SKM-1 (cell line): ENCODE measurements around the gene MRPL55.

ENCODE experiments used
- DNase-seq: peaks from one replicate; lab custom pipeline; 2025; ENCODE audit not compliant: unreplicated experiment; lab: John Stamatoyannopoulos, UW

MRPL55 gene

GRCh38 chr1:228101994-228102790 lies 6.9 kb downstream of the MRPL55 start:
- DNase-seq: no peak

GRCh38 chr1:228101614-228101993 lies 7.5 kb downstream of the MRPL55 start:
- DNase-seq: no peak

DNA sequence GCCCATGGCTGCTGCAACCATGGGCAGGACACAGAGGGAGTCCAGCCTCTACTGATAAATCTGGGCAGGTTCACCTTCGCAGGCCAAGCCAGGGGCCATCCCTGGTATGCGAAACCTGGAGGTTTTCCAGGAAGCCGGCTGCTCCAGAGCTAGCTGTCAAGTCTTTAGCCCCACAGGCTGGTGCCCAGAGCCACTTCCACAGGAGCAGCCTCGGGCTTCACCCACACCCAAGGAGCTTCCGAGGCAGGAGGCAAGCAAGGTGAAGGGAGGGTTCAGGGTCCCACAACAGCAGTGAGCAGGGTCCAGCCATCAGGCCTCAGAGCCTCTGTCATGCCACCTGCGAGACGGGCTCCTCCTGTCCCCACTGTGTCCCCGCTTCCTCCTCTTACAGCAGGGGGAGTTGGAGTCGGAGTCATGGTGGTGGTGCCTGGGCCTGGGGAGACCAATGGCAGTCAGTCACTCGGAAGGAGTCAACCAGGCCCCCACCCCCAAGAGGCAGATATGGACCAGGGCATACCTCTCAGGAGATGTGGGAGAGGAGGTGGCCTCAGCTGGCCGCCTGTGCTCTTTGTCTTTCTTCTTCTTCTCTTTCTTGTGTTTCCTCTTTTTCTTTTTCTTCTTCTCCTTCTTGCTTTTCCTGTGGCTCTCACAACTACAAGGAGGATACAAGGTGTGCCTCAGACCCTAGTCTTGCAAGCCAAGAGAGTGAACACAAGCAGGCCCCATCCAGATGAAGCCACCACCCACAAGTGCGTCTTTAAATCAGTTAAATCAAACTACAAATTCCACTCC lies 8.1 kb downstream of the MRPL55 start:
- DNase-seq: no peak

DNA sequence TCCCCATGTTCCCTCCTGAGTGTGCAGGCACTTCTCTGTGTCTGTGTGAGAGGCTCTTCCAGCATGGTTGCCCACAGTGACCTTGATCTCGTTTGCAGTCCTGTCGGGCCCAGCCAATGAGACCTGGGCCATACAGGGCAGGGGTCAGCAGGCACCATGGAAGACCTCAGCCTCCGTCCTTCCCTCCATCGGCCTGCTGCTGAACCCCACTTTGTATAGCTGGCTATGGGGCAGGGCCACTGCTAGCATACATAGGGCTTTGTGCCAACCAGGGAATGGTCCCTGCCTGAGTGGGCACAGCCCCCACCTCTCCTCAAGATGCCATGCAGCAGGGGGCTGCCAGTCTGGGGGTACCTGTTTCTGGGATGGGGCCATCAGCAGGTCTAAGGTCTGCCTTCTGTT lies 9.8 kb downstream of the MRPL55 start:
- no peak for DNase-seq

- DNase-seq: no peak
These were observed 10.7 kb downstream of the MRPL55 start for GRCh38 chr1:228098323-228098931.

DNA sequence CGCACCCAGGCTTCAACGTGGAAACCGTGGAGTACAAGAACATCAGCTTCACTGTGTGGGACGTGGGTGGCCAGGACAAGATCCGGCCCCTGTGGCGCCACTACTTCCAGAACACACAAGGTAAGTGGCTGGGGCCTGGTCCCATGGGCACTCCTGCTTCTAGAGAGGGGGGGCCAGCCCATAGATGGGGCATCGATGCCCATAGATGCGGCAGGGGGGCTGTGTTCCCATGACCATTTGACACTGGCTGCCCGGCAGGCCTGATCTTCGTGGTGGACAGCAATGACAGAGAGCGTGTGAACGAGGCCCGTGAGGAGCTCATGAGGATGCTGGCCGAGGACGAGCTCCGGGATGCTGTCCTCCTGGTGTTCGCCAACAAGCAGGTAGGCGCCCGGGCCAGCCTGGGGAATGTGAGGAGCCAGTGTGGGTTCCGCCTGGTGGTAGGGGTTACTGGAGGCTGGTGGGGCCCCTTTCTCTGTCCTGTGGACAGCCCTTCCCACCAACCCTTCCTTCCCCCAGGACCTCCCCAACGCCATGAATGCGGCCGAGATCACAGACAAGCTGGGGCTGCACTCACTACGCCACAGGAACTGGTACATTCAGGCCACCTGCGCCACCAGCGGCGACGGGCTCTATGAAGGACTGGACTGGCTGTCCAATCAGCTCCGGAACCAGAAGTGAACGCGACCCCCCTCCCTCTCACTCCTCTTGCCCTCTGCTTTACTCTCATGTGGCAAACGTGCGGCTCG lies 11.6 kb downstream of the MRPL55 start:
- DNase-seq: no peak

- DNase-seq: no peak
These were observed 12.4 kb downstream of the MRPL55 start for GRCh38 chr1:228096416-228097332.

DNA sequence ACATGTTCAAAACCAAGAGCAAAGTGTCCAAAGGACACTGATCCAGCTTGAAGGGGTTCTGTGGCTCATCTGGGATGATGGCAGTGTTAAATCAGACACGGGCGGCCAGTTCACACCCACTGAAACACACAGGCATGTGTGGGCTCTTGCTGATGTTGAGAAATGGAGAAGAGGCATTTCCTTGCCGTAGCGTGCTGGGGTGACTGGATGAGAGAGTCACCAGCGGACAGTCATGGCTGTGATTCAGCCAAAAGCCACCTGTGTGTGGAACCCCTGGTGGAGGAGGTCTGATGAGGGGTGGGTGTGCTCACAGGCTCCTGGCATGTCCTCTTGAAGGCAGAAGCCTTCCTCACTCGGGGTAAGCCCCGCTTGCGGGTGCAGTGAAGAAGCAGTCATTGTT lies 13.2 kb downstream of the MRPL55 start:
- DNase-seq: no peak

GRCh38 chr1:228095161-228095560 lies 13.9 kb downstream of the MRPL55 start:
- no peak for DNase-seq

DNA sequence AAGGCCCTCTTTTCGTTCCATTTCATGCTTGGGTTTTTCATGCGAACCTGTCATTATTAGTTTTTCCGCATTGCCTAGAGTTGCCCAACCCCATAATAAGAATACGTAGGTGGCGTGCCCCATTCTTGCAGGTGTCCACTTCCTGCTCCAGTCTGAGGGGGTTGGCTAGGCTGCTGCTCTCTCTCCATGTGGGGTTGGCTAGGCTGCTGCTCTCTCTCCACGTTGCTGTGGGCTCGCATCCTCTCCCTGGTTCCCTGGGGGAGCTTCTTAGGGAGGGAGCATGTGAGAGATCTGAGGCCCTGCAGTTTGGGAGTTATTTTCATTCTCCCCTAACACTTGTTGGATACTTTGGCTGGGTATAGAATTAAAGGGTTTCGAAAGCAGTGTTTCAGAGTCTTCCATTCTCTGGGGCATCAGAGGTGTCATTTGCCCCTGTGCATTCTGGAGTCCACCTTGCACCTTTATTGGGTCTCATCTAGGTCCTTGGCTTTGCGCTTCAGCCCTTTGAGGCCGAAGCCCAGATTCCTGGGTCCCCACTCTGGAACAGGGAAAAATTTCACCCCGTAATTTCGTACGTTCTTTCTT lies 14.6 kb downstream of the MRPL55 start:
- no peak for DNase-seq

DNA sequence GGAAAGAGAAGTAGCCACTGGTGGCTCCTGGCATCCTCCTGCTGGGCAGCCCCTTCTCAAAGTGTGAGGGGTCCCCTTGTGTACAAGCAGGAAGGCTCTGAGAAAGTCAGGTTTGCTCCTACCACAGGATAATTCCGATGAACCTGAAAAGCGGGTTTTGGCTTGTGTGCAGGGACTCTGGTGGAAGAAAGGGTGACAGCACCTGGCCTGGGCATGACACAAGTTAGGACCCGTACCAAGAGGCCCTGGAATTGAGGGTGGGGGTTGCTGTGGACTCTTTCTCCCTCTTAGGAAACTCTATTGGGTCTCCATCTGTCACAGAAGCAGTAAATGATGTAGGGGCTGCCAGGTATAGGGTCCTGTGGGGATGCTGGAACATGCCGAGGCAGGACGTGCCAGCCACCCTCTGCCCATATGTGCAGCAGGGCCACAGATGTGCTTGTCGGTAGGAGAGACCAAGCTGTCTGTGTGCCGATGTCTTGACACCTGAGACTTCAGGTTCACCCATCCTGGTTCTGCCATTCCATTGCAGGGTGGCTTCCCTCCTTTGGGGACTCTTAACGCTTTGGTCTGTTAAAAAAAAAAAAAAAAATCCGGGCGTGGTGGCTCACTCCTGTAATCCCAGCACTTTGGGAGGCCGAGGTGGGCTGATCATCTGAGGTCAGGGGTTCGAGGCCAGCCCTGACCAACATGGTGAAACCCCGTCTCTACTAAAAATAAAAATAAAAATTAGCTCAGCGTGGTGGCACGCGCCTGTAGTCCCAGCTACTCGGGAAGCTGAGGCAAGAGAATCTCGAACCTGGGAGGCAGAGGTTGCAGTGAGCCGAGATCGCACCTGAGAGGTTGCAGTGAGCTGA lies 15.8 kb downstream of the MRPL55 start:
- no peak for DNase-seq

GRCh38 chr1:228092342-228093049 lies 16.6 kb downstream of the MRPL55 start:
- no peak for DNase-seq

GRCh38 chr1:228091084-228091483 lies 18.0 kb downstream of the MRPL55 start:
- no peak for DNase-seq

DNA sequence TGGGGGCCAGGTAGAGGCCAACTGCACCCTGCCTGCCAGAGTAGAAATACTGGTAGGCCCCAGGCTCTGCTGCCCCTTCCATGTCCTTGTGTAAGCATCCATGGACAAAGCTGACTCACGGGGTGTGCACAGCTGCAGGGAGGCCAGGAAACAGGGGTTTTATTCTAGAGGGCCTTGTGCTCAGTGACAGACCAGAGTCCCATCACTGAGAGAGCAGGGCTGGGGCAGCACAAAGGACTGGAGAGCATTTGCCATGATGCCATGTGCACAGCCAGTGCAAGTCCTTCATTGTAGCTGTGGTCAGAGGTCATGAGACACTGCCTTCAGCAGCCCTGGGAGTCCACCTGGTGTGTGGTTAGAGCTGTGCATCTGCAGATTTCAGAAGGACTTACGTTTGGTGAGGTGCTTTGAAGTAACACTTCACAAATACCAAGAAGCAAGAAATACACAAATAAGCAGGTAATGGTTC lies 18.5 kb downstream of the MRPL55 start:
- no peak for DNase-seq

DNA sequence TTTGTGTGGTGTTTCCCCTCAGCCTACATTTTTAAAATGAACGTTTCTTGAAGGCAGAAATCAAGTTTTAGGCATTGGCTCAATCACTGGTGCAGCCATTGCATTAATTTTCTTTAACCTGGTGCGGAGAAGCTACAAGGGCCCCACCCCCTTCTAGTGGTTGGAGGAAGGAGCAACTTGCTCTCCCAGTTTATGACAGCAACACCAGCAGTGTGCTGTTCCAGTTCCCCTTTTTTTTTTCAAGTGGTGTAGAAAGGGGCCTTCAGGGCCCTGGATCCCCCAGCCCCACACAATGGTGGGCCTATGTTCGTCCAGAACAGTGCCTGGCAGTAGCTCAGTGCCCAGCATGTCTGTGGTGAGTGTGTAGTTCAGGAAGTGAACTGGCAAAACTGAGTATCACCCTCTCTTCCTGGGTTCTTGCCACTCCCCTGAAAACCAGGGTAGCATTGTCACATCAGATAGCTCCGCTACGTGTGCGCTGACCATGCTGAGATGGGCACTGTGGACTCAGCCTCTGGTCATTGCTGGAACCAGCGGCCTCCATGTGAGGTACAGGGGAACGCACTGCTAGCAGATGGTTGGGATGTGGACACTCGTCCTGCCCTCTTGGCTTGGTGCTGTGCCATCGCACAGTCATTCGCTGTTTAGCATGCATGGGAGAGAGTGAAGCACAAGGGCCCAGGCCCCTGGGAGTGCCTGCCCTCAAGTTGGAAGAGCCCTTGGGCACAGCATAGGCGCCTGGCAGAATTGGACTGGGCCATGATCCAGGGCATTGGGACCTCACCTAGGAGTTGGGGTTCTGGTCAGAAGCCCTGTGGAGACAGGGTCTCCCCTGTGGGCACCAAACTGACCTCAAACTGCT lies 19.3 kb downstream of the MRPL55 start:
- DNase-seq: peak; percentile 55

DNA sequence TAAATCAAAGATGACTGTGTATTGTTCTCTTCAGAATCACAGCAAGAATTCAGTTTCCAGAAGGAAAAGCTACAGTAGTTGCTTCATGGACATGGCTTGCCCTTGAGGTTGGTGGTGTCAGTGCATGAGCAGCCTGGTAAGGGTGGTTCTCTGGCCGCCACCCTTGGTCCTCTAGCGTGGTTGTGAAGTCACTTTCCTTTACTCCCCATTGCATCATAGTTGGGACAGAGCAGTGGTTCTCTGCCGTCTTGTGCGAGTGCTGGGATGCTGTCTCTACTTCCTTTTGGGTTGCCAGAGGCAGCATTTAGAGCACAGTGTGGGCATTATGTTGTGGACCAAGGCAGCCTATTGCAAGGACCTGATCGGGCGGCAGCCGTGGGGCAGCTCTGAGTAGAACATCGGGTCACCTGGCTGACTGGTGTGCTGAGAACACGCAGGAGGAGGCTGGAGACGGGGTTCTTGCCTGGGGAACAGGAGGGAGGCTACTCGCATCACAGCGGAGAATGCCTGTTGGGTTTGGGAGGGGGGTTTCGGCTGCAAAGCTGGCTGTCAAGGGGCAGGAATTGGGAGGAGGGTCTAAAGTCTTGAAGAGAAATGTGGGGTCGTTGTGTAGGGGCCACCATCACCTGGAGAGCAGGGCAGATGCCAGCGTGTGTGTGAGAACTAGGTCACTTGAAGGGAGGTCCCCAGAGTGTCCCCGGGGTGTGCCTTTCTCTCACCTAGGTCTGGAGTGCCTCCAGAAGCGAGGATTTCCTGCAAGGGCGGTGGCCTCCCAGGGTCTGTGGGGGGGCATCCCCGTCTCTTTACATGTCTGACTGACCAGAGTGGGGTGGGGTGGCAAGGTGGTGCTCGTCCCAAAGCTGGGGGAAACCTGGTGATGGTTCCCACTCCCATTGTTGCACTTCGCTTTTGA lies 20.3 kb downstream of the MRPL55 start:
- peak; percentile 82 for DNase-seq
